ENCODE data around the gene USP19. TPM values are rescaled to one million over a fixed set of nuclear protein-coding genes. Genes with fewer than 3 reads are reported as not detected.
A peak's percentile ranks its signal among the peaks of the same experiment; 100 is the strongest.

The USP19 gene
- total and polyA plus RNA-seq, 10 donors = 14.1 to 108 (median 62.2) TPM

GRCh38 chr3:49124991-49125670 is 4.5 kb upstream of the USP19 start:
- TF ChIP-seq POLR2AphosphoS5 (IDR thresholded peaks at IDR 0.05) = no peak
- no peak for TF ChIP-seq POLR2A (IDR thresholded peaks at IDR 0.05)
- TF ChIP-seq CTCF (IDR thresholded peaks at IDR 0.05 in 8 of 11, conservative IDR thresholded peaks at IDR 0.05 in 3 of 11) = no peak

GRCh38 chr3:49124203-49124602 is 3.6 kb upstream of the USP19 start:
- Histone ChIP-seq H3K27me3 (replicated peaks in 1 of 7) (no peaks in the 10 kb centered on the region), H3K4me3 (no peak overlapping the region), H3K9me3 (no peaks in the 10 kb centered on the region), H3K27ac (no peak overlapping the region), H3K4me1 (peaks cover 9 to 20% (median 17%) of the 10 kb centered on the region in 6 donors), H3K36me3 (peaks cover 0 to 79% (median 38%) of the 10 kb centered on the region in 6 donors)
- DNase-seq = no peak
- TF ChIP-seq POLR2AphosphoS5 (IDR thresholded peaks at IDR 0.05) (no peak), CTCF (IDR thresholded peaks at IDR 0.05 in 8 of 11, conservative IDR thresholded peaks at IDR 0.05 in 3 of 11) (no peak), POLR2A (IDR thresholded peaks at IDR 0.05) (no peak)
- intact Hi-C loops (cut with DNase I; ENCODE audit: low total_unique reads) = no loop called here
- 88 to 94% (median 91%) methylated on average over 3 to 7 of the region's 7 CpGs for WGBS, 5 donors

More at GRCh38 chr3:49124991-49125670, 4.5 kb upstream of the USP19 start:
- Histone ChIP-seq H3K4me1 (peaks cover 0 to 17% (median 9%) of the 10 kb centered on the region in 6 donors), H3K27me3 (replicated peaks in 1 of 7) (no peaks in the 10 kb centered on the region), H3K9me3 (no peaks in the 10 kb centered on the region), H3K27ac (no peak overlapping the region), H3K36me3 (peaks cover 0 to 89% (median 38%) of the 10 kb centered on the region in 6 donors), H3K4me3 (no peak overlapping the region)
- intact Hi-C loops (cut with DNase I; ENCODE audit: low total_unique reads) = no loop called here
- no peak for DNase-seq
- 78 to 83% (median 80%) methylated on average over 14 of the region's 14 CpGs for WGBS, 5 donors

- no peaks in the 10 kb centered on the region for H3K27me3 ChIP-seq (replicated peaks in 1 of 7)
- WGBS, 5 donors = 93 to 96% (median 95%) methylated on average over 8 to 17 of the region's 17 CpGs
- H3K9me3 ChIP-seq = no peaks in the 10 kb centered on the region
- TF ChIP-seq CTCF (IDR thresholded peaks at IDR 0.05 in 8 of 11, conservative IDR thresholded peaks at IDR 0.05 in 3 of 11) (no peak), POLR2A (IDR thresholded peaks at IDR 0.05) (no peak), POLR2AphosphoS5 (IDR thresholded peaks at IDR 0.05) (no peak)
- peaks cover 13 to 25% (median 22%) of the 10 kb centered on the region in 6 donors for H3K4me1 ChIP-seq
- H3K36me3 ChIP-seq = peaks cover 0 to 79% (median 41%) of the 10 kb centered on the region in 6 donors
- no peak overlapping the region for H3K4me3 ChIP-seq
- DNase-seq = no peak
- intact Hi-C loops (cut with DNase I; ENCODE audit: low total_unique reads) = no loop called here
- H3K27ac ChIP-seq = no peak overlapping the region
These were observed 3.1 kb upstream of the USP19 start for GRCh38 chr3:49123687-49124086.

- H3K27ac ChIP-seq = no peak overlapping the region
- no peaks in the 10 kb centered on the region for H3K9me3 ChIP-seq
- WGBS, 5 donors = 89 to 97% (median 94%) methylated on average over 10 to 17 of the region's 17 CpGs
- peaks cover 13 to 32% (median 26%) of the 10 kb centered on the region in 6 donors for H3K4me1 ChIP-seq
- H3K27me3 ChIP-seq (replicated peaks in 1 of 7) = no peaks in the 10 kb centered on the region
- peak in 2 of 3 donors; percentile 11 to 21 for TF ChIP-seq POLR2AphosphoS5 (IDR thresholded peaks at IDR 0.05)
- TF ChIP-seq CTCF (IDR thresholded peaks at IDR 0.05 in 8 of 11, conservative IDR thresholded peaks at IDR 0.05 in 3 of 11) = no peak
- intact Hi-C loops (cut with DNase I; ENCODE audit: low total_unique reads) = no loop called here
- H3K4me3 ChIP-seq = no peak overlapping the region
- no peak for DNase-seq
- peaks cover 0 to 79% (median 47%) of the 10 kb centered on the region in 6 donors for H3K36me3 ChIP-seq
These were observed 2.4 kb upstream of the USP19 start for GRCh38 chr3:49122886-49123545.
